ENCODE data around the gene WDR76.

DNA sequence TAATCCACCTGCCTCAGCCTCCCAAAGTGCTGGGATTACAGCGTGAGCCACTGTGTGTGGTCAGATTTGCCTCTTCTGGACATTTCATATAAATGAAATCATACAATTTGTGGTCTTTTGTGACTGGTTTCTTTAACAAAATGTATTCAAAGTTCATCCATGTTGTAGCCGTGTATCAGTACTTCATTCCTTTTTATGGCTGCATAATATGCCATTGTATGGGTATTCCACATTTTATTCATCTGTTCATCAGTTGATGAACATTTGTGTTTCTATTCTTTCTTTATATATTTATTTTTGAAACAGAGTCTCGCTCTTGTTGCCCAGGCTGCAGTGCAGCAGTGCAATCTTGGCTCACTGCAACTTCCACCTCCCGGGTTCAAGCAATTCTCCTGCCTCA, 25.8 kb downstream of the WDR76 start:
- TF ChIP-seq EZH2phosphoT487 (IDR thresholded peaks at IDR 0.05; ENCODE audit: borderline replicate concordance, low read depth, low read length) (no peak), CTCF (conservative IDR thresholded peaks at IDR 0.05; ENCODE audit: low read length) (no peak)

Measured in OCI-LY7 (cell line).